ENCODE data around the gene CLASRP.

Gene CLASRP

GRCh38 chr19:45078390-45079062 lies 39.7 kb downstream of the CLASRP start:
- peak overlapping the region; percentile 54 for H3K27ac Mint-ChIP-seq
- peaks cover 40% of the 10 kb centered on the region for H3K4me1 Mint-ChIP-seq (ENCODE audit: low read depth)
- peak overlapping the region; percentile 97 for H3K4me3 Mint-ChIP-seq
- no peaks in the 10 kb centered on the region for H3K27me3 Mint-ChIP-seq
- H3K9me3 Mint-ChIP-seq (ENCODE audit: low read depth): no peaks in the 10 kb centered on the region
- peaks cover 6% of the 10 kb centered on the region for H3K36me3 Mint-ChIP-seq

- H3K27ac Mint-ChIP-seq: peak within 1 kb of the TSS; percentile 92
- no peaks in the 10 kb centered on the region for H3K9me3 Mint-ChIP-seq (ENCODE audit: low read depth)
- H3K4me3 Mint-ChIP-seq: peak within 1 kb of the TSS; percentile 97
- H3K36me3 Mint-ChIP-seq: peaks cover 6% of the 10 kb centered on the region
- peaks cover 40% of the 10 kb centered on the region for H3K4me1 Mint-ChIP-seq (ENCODE audit: low read depth)
- no peaks in the 10 kb centered on the region for H3K27me3 Mint-ChIP-seq
Observed at GRCh38 chr19:45079063-45079910, 40.4 kb downstream of the CLASRP start, which contains the start of gene GEMIN7. GEMIN7 (plus strand) TSS chr19:45079260; CDS start chr19:45090115, 10,855 bp downstream.

- no peaks in the 10 kb centered on the region for H3K27me3 Mint-ChIP-seq
- peaks cover 35% of the 10 kb centered on the region for H3K4me1 Mint-ChIP-seq (ENCODE audit: low read depth)
- peaks cover 6% of the 10 kb centered on the region for H3K36me3 Mint-ChIP-seq
- peak overlapping the region; percentile 92 for H3K27ac Mint-ChIP-seq
- no peaks in the 10 kb centered on the region for H3K9me3 Mint-ChIP-seq (ENCODE audit: low read depth)
- peak overlapping the region; percentile 97 for H3K4me3 Mint-ChIP-seq
Observed at GRCh38 chr19:45079911-45080370, 41.1 kb downstream of the CLASRP start.

GRCh38 chr19:45082170-45082569 lies 43.3 kb downstream of the CLASRP start:
- H3K27me3 Mint-ChIP-seq: no peaks in the 10 kb centered on the region
- H3K4me1 Mint-ChIP-seq (ENCODE audit: low read depth): peaks cover 32% of the 10 kb centered on the region
- peak overlapping the region; percentile 76 for H3K4me3 Mint-ChIP-seq
- peaks cover 6% of the 10 kb centered on the region for H3K36me3 Mint-ChIP-seq
- no peak overlapping the region for H3K27ac Mint-ChIP-seq
- no peaks in the 10 kb centered on the region for H3K9me3 Mint-ChIP-seq (ENCODE audit: low read depth)

GRCh38 chr19:45086480-45086879 lies 47.6 kb downstream of the CLASRP start:
- Mint-ChIP-seq H3K9me3 (ENCODE audit: low read depth) (no peaks in the 10 kb centered on the region), H3K36me3 (peaks cover 9% of the 10 kb centered on the region), H3K4me3 (no peak overlapping the region), H3K27ac (no peak overlapping the region), H3K4me1 (ENCODE audit: low read depth) (peaks cover 28% of the 10 kb centered on the region), H3K27me3 (no peaks in the 10 kb centered on the region)

GRCh38 chr19:45087531-45087930 lies 48.7 kb downstream of the CLASRP start:
- H3K36me3 Mint-ChIP-seq: peaks cover 4% of the 10 kb centered on the region

GRCh38 chr19:45090034-45090433 lies 51.2 kb downstream of the CLASRP start:
- H3K27me3 Mint-ChIP-seq: no peaks in the 10 kb centered on the region
- H3K27ac Mint-ChIP-seq: no peak overlapping the region
- peaks cover 50% of the 10 kb centered on the region for H3K4me1 Mint-ChIP-seq (ENCODE audit: low read depth)
- H3K36me3 Mint-ChIP-seq: peaks cover 9% of the 10 kb centered on the region
- no peaks in the 10 kb centered on the region for H3K9me3 Mint-ChIP-seq (ENCODE audit: low read depth)
- no peak overlapping the region for H3K4me3 Mint-ChIP-seq

More at GRCh38 chr19:45087531-45087930, 48.7 kb downstream of the CLASRP start:
- H3K4me1 Mint-ChIP-seq (ENCODE audit: low read depth): peaks cover 29% of the 10 kb centered on the region
- H3K9me3 Mint-ChIP-seq (ENCODE audit: low read depth): no peaks in the 10 kb centered on the region
- peak overlapping the region; percentile 23 for H3K4me3 Mint-ChIP-seq
- H3K27ac Mint-ChIP-seq: peak overlapping the region; percentile 91
- no peaks in the 10 kb centered on the region for H3K27me3 Mint-ChIP-seq

GRCh38 chr19:45090606-45091005 lies 51.8 kb downstream of the CLASRP start:
- H3K27ac Mint-ChIP-seq: no peak overlapping the region
- H3K9me3 Mint-ChIP-seq (ENCODE audit: low read depth): no peaks in the 10 kb centered on the region
- no peaks in the 10 kb centered on the region for H3K27me3 Mint-ChIP-seq
- peaks cover 9% of the 10 kb centered on the region for H3K36me3 Mint-ChIP-seq
- H3K4me1 Mint-ChIP-seq (ENCODE audit: low read depth): peaks cover 52% of the 10 kb centered on the region
- H3K4me3 Mint-ChIP-seq: no peak overlapping the region

- Mint-ChIP-seq H3K9me3 (ENCODE audit: low read depth) (no peaks in the 10 kb centered on the region), H3K27me3 (no peaks in the 10 kb centered on the region), H3K4me1 (ENCODE audit: low read depth) (peaks cover 57% of the 10 kb centered on the region), H3K27ac (peak overlapping the region; percentile 100), H3K36me3 (peaks cover 9% of the 10 kb centered on the region), H3K4me3 (peak overlapping the region; percentile 98)
Observed at GRCh38 chr19:45091031-45091923, 52.4 kb downstream of the CLASRP start.

- Mint-ChIP-seq H3K4me1 (ENCODE audit: low read depth) (peaks cover 64% of the 10 kb centered on the region), H3K36me3 (peaks cover 9% of the 10 kb centered on the region), H3K27me3 (no peaks in the 10 kb centered on the region), H3K9me3 (ENCODE audit: low read depth) (no peaks in the 10 kb centered on the region), H3K27ac (peak within 1 kb of the TSS; percentile 100), H3K4me3 (peak within 1 kb of the TSS; percentile 98)
Observed at GRCh38 chr19:45092747-45093678, 54.2 kb downstream of the CLASRP start, which contains the start of gene PPP1R37. PPP1R37 (plus strand) TSS chr19:45093179; CDS start chr19:45093326, 147 bp downstream.

GRCh38 chr19:45094137-45094536 lies 55.3 kb downstream of the CLASRP start:
- peak overlapping the region; percentile 98 for H3K4me3 Mint-ChIP-seq
- H3K9me3 Mint-ChIP-seq (ENCODE audit: low read depth): no peaks in the 10 kb centered on the region
- peak overlapping the region; percentile 89 for H3K27ac Mint-ChIP-seq
- H3K36me3 Mint-ChIP-seq: peaks cover 9% of the 10 kb centered on the region
- peaks cover 70% of the 10 kb centered on the region for H3K4me1 Mint-ChIP-seq (ENCODE audit: low read depth)
- no peaks in the 10 kb centered on the region for H3K27me3 Mint-ChIP-seq

GRCh38 chr19:45094707-45095106 lies 55.9 kb downstream of the CLASRP start:
- no peaks in the 10 kb centered on the region for H3K27me3 Mint-ChIP-seq

GRCh38 chr19:45095496-45096413 lies 56.9 kb downstream of the CLASRP start:
- H3K27ac Mint-ChIP-seq: peak overlapping the region; percentile 68
- H3K27me3 Mint-ChIP-seq: no peaks in the 10 kb centered on the region
- peak overlapping the region; percentile 49 for H3K4me3 Mint-ChIP-seq
- H3K36me3 Mint-ChIP-seq: peaks cover 9% of the 10 kb centered on the region
- peaks cover 76% of the 10 kb centered on the region for H3K4me1 Mint-ChIP-seq (ENCODE audit: low read depth)
- H3K9me3 Mint-ChIP-seq (ENCODE audit: low read depth): no peaks in the 10 kb centered on the region

More at GRCh38 chr19:45094707-45095106, 55.9 kb downstream of the CLASRP start:
- peaks cover 9% of the 10 kb centered on the region for H3K36me3 Mint-ChIP-seq
- H3K4me1 Mint-ChIP-seq (ENCODE audit: low read depth): peaks cover 72% of the 10 kb centered on the region
- H3K4me3 Mint-ChIP-seq: peak overlapping the region; percentile 98
- H3K9me3 Mint-ChIP-seq (ENCODE audit: low read depth): no peaks in the 10 kb centered on the region
- peak overlapping the region; percentile 19 for H3K27ac Mint-ChIP-seq

All from activated naive CD8-positive, alpha-beta T cell (primary cell).